Heart left ventricle (tissue), 13 donors: Measurements from ENCODE around the gene SOX2.

Source experiments
- CTCF ChIP-seq, 12 donors: fragments of 200-600 bp; sonication (generic) in 4 of 12; IDR thresholded peaks; one replicate each; pipeline versions ENCODE4 v1.5.0 to v1.8.0; 2018 to 2022; ENCODE audit warnings: antibody characterized with exemption in 12 of 12, mild to moderate bottlenecking in 5 of 12
- POLR2A ChIP-seq, 2 donors: fragments of 450-650 bp; IDR thresholded peaks; one replicate each; pipeline ENCODE4 v1.6.1; 2017; ENCODE audit warnings: antibody characterized with exemption in 2 of 2, mild to moderate bottlenecking in 2 of 2, moderate library complexity in 2 of 2
- donor health status: ischemic (EF 13 %, LVEDD 7.1; RV severe dilation, severe dysfunction).
- donor health status: DM: no; HTN: yes; CAD: no.
- donor health status: DM: no; HTN: no; CAD: no.
- donor health status: ischemic (EF 25% LVEDD 6.9; RV normal size, moderate dysfunction).
- donor health status: ischemic (EF 25% LVEDD 5.7; RV mildly dilated, moderate dysfunction).
- donor health status: ischemic (EF 35%, LVEDD 5.7; RV mildly dilated, moderate dysfunction).
- donor health status: nonischemic (EF 11% LVEDD 7.7; RV severe dilation, severe dysfunction).
- donor health status: DM: yes; HTN: yes; CAD: no.
- donor health status: PGD.
- donor health status: ischemic (EF 29% LVEDD 5.4; RV normal size, mild dysfunction).
- donor health status: nonischemic (EF 23%, LVEDD 6.1; RV moderate dilation, normal function).

- TF ChIP-seq CTCF (IDR thresholded peaks at IDR 0.05) (no peak), POLR2A (IDR thresholded peaks at IDR 0.05) (no peak)
Measured at GRCh38 chr3:181695661-181696491, 15.8 kb upstream of the SOX2 start.
